Putamen (tissue), 1 donor: ENCODE data around the gene GTF2F2.
"Not testable (repeated sequence)": the region's sequence is repeated elsewhere in the genome, so short reads cannot be mapped to it uniquely, and the experiment has no call there.

ENCODE experiments used
- DNase-seq: peaks from one replicate; pipeline ENCODE4 v3.0.0-alpha.2; 2016; ENCODE audit warnings: low spot score

Gene GTF2F2

GRCh38 chr13:45180303-45180702, 60.0 kb downstream of the GTF2F2 start:
- no peak for DNase-seq

GRCh38 chr13:45180713-45181601, 60.6 kb downstream of the GTF2F2 start:
- no peak for DNase-seq

GRCh38 chr13:45184693-45185092, 64.4 kb downstream of the GTF2F2 start:
- no peak for DNase-seq

GRCh38 chr13:45185286-45185685, 65.0 kb downstream of the GTF2F2 start:
- DNase-seq: no peak

DNA sequence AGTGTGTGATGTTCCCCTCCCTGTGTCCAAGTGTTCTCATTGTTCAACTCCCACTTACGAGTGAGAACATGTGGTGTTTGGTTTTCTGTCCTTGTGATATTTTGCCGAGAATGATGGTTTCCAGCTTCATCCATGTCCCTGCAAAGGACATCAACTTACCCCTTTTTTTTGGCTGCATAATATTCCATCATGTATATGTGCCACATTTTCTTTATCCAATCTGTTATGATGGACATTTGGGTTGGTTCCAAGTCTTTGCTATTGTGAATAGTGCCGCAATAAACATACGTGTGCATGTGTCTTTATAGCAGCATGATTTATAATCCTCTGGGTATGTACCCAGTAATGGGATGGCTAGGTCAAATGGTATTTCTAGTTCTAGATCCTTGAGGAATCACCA, 68.8 kb downstream of the GTF2F2 start:
- DNase-seq: not testable (repeated sequence)

DNA sequence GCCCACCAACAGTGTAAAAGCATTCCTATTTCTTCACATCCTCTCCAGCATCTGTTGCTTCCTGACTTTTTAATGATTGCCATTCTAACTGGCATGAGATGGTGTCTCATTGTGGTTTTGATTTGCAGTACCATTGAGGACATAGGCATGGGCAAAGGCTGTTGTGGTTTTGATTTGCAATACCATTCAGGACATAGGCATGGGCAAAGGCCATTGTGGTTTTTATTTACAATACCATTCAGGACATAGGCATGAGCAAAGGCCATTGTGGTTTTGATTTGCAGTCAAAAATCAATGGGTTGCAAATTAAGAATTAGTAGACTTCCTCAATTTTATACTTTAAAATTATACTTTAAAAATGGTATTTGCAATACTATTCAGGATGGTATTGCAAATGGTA, 69.2 kb downstream of the GTF2F2 start:
- DNase-seq: not testable (repeated sequence)

- DNase-seq: no peak
These were observed 71.6 kb downstream of the GTF2F2 start for GRCh38 chr13:45191874-45192273.

- DNase-seq: peak; percentile 92
These were observed 74.0 kb downstream of the GTF2F2 start for GRCh38 chr13:45194081-45194939.

- no peak for DNase-seq
These were observed 75.1 kb downstream of the GTF2F2 start for GRCh38 chr13:45195421-45195820.

DNA sequence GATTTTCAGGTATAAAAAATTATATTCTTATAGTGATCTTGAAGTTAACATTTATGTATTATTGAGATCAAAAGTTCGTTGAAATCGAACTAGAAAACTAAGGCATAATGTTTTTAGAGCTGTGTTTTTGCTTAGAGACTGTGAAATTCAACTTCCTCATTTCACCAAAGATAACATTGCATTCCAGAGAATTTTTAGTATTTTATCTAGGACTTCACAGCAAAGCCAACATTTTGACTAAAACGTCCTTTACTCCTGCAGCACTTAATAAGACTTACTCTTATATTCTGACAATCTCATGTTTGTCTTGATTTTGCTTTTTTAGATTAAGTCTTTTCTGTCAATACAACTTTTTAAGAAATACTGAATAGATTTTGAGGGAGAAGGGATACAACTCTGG, 75.8 kb downstream of the GTF2F2 start:
- no peak for DNase-seq

- no peak for DNase-seq
These were observed 76.3 kb downstream of the GTF2F2 start for GRCh38 chr13:45196622-45197021.

GRCh38 chr13:45198041-45198440, 77.7 kb downstream of the GTF2F2 start:
- DNase-seq: no peak

- no peak for DNase-seq
These were observed 78.6 kb downstream of the GTF2F2 start for GRCh38 chr13:45198924-45199323.

GRCh38 chr13:45199711-45200110, 79.4 kb downstream of the GTF2F2 start:
- no peak for DNase-seq

- DNase-seq: no peak
These were observed 80.5 kb downstream of the GTF2F2 start, which contains the start of gene KCTD4 for GRCh38 chr13:45200701-45201232. KCTD4 (minus strand) TSS chr13:45201045; CDS start chr13:45194567, 6,478 bp downstream.

GRCh38 chr13:45205124-45205523, 84.8 kb downstream of the GTF2F2 start:
- DNase-seq: no peak

DNA sequence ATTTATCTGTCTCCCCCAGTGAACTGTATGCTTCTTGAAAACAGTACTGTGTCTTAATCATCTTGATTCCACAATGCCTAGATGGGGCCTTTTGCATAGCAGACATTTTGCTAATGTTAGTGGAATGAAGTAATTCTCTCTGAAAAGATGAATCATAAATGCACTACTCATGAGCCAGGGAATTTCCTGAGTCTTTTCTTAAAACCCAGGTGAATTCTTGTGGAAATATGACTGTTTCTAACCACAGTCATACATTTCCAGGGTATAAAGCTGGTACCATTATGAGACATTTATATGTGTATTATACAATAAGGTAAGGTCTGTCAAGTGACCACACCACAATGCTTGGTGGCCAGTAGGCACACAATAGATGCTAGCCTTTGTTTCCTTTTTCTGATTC, 86.0 kb downstream of the GTF2F2 start:
- DNase-seq: no peak

GRCh38 chr13:45207319-45207718, 87.0 kb downstream of the GTF2F2 start:
- no peak for DNase-seq

DNA sequence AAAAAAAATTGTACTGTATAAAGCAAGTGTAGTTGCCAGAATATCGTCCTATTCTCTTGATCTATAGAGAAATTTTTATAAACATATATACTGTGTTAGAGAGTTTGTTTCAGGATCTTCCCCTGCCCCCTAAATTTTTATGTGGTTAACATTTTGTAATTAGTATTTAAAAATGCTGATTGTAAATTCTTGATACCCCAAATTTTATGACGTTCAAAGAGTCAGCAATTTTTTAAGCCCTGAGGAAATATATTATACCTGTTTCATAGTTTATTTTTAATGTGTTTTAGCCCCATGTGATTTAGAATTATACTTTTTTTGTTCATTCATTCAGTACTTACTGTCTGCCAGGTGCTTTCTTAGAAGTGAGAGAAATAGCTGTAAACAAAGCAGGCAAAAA, 87.8 kb downstream of the GTF2F2 start:
- DNase-seq: no peak

DNA sequence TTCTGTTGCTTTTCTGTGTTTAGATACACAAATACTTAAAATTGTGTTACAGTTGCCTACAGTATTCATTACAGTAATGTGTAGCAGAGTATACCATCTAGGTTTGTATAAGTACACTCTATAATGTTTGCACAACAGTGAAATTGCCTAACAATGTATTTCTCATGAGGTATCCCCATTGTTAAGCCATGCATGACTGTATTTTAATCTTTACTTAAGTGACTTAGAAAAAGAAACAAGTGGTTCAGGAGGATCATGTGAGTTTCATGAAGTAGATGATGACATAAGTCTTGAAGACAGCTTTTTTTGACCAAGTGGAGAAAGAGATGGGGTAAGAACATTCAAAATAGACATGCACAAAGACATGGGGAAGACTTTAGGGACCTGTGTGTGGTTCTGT, 88.9 kb downstream of the GTF2F2 start:
- DNase-seq: no peak

DNA sequence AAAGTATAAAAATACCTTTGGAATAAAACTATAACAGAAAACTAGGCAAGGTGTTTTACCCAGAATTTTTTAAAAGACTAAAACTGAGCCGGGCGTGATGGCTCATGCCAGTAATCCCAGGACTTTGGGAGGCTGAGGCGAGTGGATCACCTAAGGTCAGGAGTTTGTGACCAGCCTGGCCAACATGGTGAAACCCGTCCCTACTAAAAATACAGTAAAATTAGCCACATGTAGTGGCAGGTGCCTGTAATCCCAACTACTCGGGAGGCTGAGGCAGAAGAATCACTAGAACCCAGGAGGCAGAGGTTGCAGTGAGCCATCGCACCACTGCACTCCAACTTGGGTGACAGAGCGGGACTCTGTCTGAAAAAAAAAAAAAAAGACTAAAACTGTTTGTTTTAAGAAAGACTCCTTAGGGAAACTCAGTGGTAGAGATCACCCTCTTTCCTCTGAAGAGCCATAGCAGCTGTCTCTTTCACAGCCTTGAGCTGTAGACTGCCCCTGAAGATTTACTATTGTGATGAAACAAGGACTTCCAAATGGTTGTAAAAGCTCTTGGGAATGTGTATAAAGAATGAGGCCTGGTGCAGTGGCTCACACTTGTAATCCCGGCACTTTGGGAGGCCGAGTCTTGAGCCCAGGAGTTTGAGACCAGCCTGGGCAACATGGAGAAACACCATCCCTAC, 95.2 kb downstream of the GTF2F2 start:
- DNase-seq: no peak

- DNase-seq: no peak
These were observed 95.9 kb downstream of the GTF2F2 start for GRCh38 chr13:45216193-45216592.
